GM15510 (cell line): ENCODE measurements around the gene CASP12.

Experiments
- POLR2A ChIP-seq: IDR thresholded peaks from 3 replicates; pipeline ENCODE4 v1.6.1; 2011; ENCODE audit warnings: borderline replicate concordance; ENCODE audit not compliant: insufficient read length; ENCODE audit errors: extremely low read depth

Gene CASP12

DNA sequence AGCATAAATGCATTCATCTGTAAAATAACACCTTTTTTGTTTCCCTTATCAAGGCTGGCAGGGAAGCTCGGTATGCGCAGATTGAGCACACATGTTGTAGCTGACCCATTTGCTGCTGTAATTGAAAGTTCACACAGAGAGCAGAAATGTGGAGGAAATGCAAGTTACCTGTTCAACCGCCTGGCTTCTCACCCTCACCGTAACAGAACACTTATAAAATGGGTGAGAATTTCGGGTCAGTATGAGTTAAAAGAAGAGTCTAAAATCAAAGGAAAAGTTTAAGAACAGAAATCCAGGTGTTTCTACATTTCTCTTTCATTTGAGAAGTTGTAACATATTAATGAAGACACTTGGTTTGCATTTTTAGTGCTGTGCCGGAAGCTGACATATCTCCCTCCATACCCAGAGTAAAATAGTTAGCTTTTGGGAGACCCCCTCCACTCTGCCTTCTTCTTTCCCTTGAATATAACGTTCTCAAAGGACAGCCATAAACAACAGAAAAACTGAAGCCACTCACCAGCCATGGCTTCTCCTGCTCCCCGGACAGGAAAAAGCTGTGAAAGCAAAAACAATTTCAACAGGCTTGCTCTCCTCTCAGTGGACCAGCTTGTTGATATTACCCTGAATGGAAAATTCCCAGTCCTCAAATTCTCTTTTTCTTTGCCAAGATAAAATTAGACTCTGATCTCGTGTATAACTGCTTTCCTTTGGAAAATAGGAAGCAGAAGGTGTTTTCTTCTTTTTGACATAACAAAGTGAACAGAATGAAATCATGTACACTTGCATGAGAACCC lies at the start of gene CASP12:
TSS of gene CASP12 (minus strand) at position 570 of the 794 bp plus-strand sequence.
- no peak for TF ChIP-seq POLR2A

DNA sequence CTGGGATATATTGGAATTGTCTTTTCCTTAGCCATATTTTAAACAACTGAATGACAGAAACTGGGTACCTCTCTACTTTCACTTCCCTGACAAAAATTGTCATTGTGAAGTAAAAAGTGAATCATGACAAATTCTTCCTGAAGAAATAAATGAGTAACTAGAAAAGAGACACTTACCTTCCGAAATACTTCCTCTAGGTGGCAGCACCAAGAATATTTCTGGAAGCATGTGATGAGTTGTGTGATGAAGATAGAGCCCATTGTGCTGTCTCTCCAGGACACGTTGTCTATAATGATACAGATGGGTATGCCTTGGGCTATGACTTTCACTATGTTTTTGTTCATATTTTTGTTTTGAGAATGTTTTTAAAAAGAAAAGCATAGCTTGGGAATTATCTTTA lies 48.6 kb upstream of the CASP12 start:
- no peak for TF ChIP-seq POLR2A

DNA sequence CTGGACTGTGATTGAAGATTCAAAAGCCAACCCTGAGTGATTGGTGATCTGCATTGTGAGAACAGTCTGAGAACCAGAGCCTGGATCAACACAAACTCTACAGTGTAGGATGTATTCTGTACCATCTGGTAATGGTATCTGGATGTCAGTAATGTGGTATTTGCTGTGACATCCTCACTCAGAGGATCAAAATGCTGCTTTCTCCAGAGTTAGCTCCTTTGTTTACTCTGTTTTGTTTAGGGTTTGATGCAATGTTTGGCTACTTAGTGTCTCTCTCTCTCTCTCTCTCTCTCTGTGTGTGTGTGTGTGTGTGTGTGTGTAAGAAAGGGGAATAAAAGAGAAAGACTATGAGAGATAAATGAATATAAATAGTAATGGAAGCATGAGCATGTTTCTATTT lies 45.8 kb upstream of the CASP12 start:
- TF ChIP-seq POLR2A = no peak

DNA sequence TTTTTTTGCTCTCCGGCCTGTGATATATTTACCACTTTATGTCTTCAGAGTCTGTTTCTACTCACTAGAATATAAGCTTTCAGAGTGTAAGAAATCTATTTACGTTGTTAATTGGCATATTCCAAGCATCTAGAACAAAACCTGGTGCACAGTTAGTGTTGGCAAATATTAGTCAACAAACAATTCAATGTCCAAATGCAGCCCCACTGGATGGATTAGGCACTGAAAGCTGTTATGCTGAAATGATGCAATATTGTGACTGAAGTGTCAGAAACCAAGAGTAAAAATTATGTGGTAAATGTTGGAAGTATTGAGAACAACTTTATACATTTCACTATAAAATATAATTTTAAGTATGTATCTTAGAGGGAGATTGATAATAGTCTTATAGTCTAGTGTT lies 45.3 kb upstream of the CASP12 start:
- no peak for TF ChIP-seq POLR2A

DNA sequence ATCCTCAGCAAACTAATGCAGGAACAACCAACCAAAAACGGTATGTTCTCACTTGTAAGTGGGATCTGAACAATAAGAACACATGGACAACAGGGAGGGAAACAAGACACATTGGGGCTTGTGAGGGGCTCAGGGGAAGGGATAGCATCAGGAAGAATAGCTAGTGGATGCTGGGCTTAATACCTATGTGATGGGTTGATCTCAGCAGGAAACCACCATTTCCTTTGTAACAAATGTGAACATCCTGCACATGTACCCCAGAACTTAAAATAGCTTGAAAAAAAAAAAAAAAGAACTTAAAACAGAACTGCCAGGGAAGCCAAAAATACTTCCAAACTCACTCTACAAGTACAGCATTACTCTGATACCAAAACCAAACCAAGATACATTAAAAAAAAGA lies 36.3 kb upstream of the CASP12 start:
- TF ChIP-seq POLR2A = no peak

DNA sequence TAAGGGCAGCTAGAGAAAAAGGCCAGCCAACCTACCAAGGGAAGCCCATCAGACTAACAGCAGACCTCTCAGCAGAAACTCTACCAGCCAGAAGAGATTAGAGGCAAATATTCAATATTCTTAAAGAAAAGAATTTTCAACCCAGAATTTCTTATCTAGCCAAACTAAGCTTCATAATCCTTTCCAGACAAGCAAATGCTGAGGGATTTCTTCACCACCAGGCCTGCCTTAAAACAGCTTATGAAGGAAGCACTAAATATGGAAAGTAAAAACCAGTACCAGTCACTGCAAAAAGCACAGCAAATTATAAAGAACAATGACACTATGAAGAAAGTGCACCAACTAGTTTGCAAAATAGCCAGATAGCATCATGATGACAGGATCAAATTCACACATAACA lies 30.6 kb upstream of the CASP12 start:
- no peak for TF ChIP-seq POLR2A

DNA sequence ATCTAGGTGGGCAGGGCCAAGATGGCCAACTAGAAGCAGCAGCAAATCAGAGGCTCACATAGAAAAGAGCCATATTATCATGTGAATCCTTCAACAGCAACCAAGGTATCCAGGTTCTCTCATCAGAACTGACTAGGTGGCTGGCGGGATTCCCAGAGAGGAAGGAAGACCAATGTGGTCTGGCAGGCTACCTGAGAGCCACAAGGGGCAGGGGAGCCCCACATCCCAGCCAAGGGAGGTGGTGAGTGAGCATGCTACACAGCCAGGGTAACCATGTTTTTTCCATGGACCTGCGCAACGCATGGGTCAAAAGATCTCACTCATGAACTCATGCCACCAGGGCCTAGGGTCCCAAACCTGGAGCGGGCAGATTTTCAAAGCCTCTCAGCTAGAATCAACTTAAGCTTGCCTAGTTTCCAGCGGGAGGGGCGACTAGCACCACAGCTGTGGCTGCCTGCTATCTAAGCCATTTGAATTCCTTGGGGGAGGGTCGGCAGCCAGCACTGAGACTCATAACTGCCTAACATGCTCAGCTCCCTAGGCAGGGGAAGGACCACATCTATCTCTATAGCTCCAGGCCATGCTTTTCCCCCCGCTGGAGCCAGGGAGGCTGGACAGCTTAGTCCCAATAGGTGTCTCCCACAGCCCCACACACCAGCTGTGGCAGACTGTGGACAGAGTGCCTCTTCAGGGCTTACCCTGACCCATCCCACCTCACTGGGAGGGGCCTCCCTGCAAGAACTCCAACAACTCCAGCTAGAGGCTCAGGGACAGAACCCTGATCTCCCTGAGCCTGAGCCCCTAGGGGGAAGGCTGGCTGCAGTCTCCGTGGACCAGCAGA lies 28.7 kb upstream of the CASP12 start:
- TF ChIP-seq POLR2A = no peak

DNA sequence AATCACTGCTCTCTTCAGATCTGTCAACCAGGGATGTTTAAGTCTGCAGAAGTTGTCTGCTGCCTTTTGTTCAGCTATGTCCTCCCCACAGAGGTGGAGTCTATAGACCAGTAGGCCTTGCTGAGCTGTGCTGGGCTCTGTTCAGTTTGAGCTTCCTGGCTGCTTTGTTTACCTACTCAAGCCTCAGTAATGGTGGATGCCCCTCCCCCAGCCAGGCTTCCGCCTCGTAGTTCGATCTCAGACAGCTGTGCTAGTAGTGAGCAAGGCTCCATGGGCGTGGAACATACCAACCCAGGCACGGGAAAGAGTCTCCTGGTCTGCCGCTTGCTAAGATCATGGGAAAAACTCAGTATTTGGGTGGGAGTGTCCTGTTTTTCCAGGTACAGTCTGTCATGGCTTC lies 27.6 kb upstream of the CASP12 start:
- no peak for TF ChIP-seq POLR2A

DNA sequence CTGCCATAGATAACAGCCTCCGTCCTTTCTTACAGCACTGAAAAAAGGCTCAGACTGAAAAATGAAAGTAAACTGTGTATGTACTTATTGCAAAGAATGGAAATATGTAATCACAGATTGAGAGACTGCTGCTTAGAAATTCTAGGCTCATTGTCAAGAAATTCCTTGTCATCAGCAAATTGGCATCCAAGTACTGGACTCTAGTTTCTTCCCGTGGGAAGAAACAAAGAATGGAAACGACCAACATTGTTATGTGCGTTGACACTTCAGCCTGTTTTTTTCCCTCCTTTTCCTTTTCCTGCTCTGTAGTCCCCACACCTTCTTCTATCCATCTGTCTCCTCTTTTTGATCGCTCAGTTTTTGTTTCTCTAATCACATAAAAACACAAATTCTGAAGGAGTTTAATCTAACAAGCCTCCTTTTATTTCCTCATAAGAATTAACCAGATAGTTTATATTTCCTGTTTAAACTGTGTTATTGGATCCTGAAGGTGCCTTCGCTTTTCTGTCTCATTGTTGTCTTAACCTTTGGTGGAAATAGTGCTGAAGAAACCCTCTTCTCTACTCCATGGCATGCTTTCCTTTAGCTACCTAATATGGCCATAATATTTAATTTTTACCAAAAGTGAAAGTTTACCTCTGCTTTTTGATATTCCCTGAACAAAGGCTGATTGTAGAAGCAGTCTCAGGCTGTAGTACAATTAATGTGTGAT lies 20.0 kb upstream of the CASP12 start:
- TF ChIP-seq POLR2A = no peak

DNA sequence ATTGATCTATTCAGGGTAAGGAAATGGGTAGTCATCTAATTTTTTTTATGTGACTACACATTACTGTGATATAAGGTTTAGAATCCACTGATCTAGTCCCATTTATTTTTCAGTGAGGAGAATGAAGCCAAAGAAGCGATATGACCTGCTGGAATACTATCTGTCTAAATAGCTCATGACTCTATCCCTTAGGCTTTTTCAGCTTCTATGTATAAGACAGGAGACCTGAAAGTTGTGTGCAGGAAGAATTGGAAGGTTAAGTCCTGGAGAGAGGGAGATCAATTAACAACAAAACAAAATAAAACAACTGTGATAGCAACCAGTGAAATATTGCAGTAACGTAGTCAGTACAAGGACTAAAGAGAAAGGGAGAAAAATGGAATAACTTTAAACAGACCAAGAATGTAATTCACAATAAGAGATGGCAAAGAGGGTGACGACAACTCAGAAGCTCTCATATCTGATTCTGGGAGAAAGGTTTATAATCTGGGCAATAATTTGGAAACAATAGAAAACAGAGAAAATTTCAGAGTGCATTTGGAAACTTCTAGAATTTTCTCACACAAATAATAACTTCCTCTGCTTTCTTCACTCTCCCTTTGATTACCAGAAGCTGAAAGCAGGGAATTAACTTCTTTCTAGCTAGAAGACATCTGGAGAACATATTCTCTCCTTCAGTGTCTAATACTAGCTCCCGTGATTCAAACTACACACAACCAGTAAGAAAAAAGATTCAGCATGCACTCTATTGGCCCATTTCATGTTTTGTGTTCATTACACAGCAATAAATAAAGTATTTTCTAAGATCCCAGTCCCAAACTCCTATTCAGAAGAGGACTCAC lies 19.2 kb upstream of the CASP12 start:
- no peak for TF ChIP-seq POLR2A

DNA sequence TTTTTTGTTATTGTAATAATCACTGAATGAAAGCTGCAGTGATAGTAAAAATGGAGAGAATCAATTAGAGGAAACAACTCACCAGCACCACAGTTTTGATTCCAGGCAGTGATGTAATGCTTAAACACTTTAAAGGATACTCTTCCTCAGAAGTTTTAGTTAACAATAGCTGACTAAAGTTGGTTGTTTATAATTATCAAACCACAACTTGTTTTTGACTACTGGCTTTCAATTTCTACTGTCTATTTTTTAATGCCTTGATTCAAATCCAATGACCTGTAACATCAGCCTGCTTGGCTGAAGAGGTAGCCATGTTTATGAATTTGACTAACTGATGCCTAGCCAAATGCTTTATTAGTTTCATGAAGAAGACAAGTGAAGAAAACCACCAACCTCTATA lies 18.2 kb upstream of the CASP12 start:
- no peak for TF ChIP-seq POLR2A

DNA sequence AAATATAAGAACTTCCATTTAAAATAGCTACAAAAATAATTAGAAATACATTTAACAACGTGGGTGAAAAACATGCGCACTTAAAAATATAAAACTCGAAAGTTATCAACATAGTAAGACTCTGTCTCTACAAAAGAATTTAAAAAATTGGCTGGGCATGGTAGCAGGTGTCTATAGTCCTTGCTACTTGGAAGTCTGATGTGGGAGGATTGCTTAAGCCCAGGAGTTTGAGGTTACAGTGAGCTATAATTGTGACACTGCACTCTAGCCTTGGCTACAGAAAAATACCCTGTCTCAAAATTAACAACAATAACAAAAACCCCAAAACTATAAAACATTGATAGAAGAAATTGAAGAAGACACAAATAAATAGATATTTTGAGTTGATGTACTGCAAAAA lies 13.8 kb upstream of the CASP12 start:
- TF ChIP-seq POLR2A = no peak

DNA sequence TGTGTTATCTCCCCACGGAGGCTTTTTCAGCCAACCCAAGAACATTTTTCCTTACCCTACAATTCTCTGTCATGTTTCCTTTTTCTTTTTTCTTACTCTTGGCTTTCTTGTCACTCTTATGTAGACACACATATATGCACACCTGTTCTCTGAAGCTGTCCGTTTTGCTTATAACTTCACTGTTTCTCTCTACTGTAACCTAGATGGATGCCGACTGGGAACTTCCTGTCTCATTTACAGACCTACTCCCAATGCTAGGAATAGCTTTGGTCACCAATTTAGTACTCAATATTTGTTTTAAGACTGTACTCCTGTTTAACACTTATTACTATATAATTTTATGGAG lies 9.9 kb upstream of the CASP12 start:
- no peak for TF ChIP-seq POLR2A

DNA sequence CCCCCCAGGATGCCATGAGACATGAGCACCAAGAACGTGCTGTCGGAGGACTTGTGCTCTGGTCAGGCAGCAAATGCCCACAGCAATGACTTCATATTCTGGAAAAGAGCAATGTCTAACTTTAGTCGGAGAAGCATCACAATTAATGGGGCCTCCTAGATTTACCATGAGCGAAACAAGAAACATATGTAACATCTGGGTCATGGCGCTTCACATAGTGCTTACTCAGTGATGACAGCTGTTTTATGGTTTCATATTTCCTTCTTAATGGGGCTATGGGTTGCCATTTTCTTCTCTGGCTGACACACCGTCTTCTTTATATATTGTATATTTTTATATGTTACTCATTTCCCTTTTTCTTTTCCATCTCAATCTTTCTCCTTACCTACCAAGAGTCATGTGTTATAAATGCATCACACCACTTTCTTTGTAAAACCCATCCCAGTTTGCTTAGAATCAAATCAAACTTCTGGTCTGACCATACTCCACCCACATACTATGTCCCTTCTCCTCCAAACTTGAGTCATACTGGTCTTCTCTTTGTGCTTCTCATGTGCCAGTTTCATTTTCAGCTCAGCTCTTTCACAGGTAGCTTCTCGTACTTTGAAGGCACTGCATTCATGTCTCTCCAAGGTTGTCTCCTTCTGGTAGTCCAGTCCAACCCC lies 9.4 kb upstream of the CASP12 start:
- TF ChIP-seq POLR2A = no peak
